Common myeloid progenitor, CD34-positive (primary cell): Measurements from ENCODE around the gene NUDT12. TPM values are rescaled to one million over a fixed set of nuclear protein-coding genes. Genes with fewer than 3 reads are reported as not detected.

ENCODE experiments used
- CTCF ChIA-PET: fragments of 350-600 bp; sonication (Branson Sonifier 250); formaldehyde crosslinking; loops from one replicate; lab custom pipeline; 2021; ENCODE audit warnings: antibody characterized with exemption; lab: Charles Lee
- POLR2A ChIA-PET: fragments of 350-600 bp; sonication (Branson Sonifier 250); formaldehyde crosslinking; loops from one replicate; lab custom pipeline; 2021; ENCODE audit warnings: antibody characterized with exemption; lab: Charles Lee
- DNase-seq, 3 donors: peaks; one replicate each; pipeline versions ENCODE4 v3.0.0 to v3.0.0-alpha.2; 2013
- H3K27ac ChIP-seq, 2 experiments: 1 replicate in 1 of 2; 2 replicates in 1 of 2; pipeline ENCODE4 v1.7.0; 2013; ENCODE audit warnings: inconsistent platforms in 2 of 2, low read length in 2 of 2, mild to moderate bottlenecking in 2 of 2, low read depth in 1 of 2, moderate library complexity in 1 of 2; ENCODE audit not compliant: severe bottlenecking in 2 of 2, insufficient read depth in 1 of 2, poor library complexity in 1 of 2
- H3K27me3 ChIP-seq, 5 experiments: replicated peaks in 2 of 5; 1 replicate in 3 of 5; 2 replicates in 2 of 5; pipeline versions ENCODE4 v1.6.1 to v1.7.0; 2013; ENCODE audit warnings: low read length in 4 of 5, mild to moderate bottlenecking in 2 of 5, moderate library complexity in 2 of 5, inconsistent platforms in 1 of 5; ENCODE audit not compliant: insufficient read depth in 5 of 5, control insufficient read depth in 4 of 5
- H3K36me3 ChIP-seq, 4 experiments: 1 replicate in 2 of 4; 2 replicates in 2 of 4; pipeline versions ENCODE4 v1.6.1 to v1.7.0; 2013; ENCODE audit warnings: low read length in 3 of 4, control low read depth in 1 of 4, mild to moderate bottlenecking in 1 of 4; ENCODE audit not compliant: control insufficient read depth in 4 of 4, insufficient read depth in 4 of 4
- H3K4me1 ChIP-seq, 4 experiments: 1 replicate in 3 of 4; 2 replicates in 1 of 4; pipeline versions ENCODE4 v1.6.1 to v1.7.1; 2013; ENCODE audit warnings: low read length in 3 of 4, mild to moderate bottlenecking in 3 of 4, control low read depth in 1 of 4, inconsistent platforms in 1 of 4, moderate library complexity in 1 of 4; ENCODE audit not compliant: control insufficient read depth in 4 of 4, insufficient read depth in 4 of 4; ENCODE audit errors: control extremely low read depth in 1 of 4
- H3K4me3 ChIP-seq, 7 experiments: 1 replicate in 4 of 7; 2 replicates in 3 of 7; pipeline versions ENCODE4 v1.5.1 to v1.7.0; 2013; ENCODE audit warnings: mild to moderate bottlenecking in 7 of 7, low read length in 6 of 7, moderate library complexity in 6 of 7, inconsistent platforms in 2 of 7, low read depth in 2 of 7, control low read depth in 1 of 7; ENCODE audit not compliant: insufficient read depth in 4 of 7, control insufficient read depth in 1 of 7; ENCODE audit errors: extremely low read depth in 1 of 7
- H3K9me3 ChIP-seq, 5 experiments: 1 replicate in 4 of 5; 2 replicates in 1 of 5; pipeline versions ENCODE4 v1.6.1 to v1.7.1; 2013; ENCODE audit warnings: low read length in 4 of 5, mild to moderate bottlenecking in 2 of 5, inconsistent platforms in 1 of 5, low read depth in 1 of 5, moderate library complexity in 1 of 5; ENCODE audit not compliant: control insufficient read depth in 4 of 5, insufficient read depth in 2 of 5; ENCODE audit errors: control extremely low read depth in 1 of 5
- WGBS: methylation state at CpG from one replicate; pipeline ENCODE4 v1.1.5; 2013; ENCODE audit not compliant: insufficient coverage; 5-methylcytosine and 5-hydroxymethylcytosine counted together
- polyA plus RNA-seq: library from polyadenylated mRNA; unstranded; fragments of 120-200 nt; gene quantifications from one replicate; pipeline ENCODE4 v1.2.1, GENCODE V29; 2013

NUDT12 gene
- 8.7 TPM for polyA plus RNA-seq

DNA sequence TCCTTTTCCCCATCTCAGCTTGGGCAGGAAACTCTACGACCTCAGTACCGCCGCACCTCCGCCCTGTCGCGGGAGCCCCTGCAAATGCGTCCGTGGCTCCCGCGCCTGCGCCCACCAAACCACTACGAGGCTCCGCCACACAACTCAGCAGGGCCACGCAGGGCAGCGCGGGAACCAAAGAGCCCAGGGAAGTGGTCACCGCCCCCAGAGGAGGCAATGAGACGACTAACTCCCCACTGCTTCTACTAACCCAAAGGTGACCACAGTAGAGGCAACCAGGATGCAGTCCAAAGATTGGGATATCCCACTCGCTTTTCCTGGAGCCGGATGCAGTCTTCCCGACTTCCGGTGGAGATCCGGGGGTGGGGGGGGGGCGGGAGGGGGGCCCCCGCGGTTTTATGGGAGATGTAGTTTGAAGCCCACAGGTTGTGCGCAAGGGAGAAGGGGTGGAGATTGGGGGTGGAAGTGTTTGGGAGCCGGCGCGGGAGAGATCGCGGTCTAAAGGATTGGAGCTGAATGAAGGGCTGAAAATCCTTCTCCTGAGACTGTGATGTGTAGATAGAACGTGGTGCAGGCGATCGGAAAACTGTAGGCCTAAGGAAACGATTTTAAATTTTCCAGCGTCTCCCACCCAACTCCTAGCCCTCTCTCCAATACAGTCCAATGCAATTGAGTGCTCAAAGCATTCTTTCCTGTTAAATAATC is at the start of gene NUDT12:
TSS of gene NUDT12 (minus strand) at position 337 of the 705 bp plus-strand sequence. CDS start 2,541 bp downstream, outside the sequence.
- Histone ChIP-seq H3K9me3 (no peaks in the 10 kb centered on the region), H3K36me3 (no peaks in the 10 kb centered on the region), H3K27ac (peak within 1 kb of the TSS in 1 of 2 experiments; percentile 68), H3K4me3 (peak within 1 kb of the TSS; percentile 51 to 89 (median 80)), H3K27me3 (no peaks in the 10 kb centered on the region), H3K4me1 (peaks cover 6 to 16% (median 7%) of the 10 kb centered on the region in 4 experiments)
- CTCF ChIA-PET = interaction anchor here (0.6 to 2.6 kb wide), 3 partner anchors 8 to 25 kb away, joined by 3 to 7 read pairs (median 4); no protein-coding TSS in a partner anchor
- POLR2A ChIA-PET = no interaction called here
- DNase-seq = peak; percentile 80 to 92 (median 89)
- 4% methylated on average over 4 of the region's 37 CpGs for WGBS

DNA sequence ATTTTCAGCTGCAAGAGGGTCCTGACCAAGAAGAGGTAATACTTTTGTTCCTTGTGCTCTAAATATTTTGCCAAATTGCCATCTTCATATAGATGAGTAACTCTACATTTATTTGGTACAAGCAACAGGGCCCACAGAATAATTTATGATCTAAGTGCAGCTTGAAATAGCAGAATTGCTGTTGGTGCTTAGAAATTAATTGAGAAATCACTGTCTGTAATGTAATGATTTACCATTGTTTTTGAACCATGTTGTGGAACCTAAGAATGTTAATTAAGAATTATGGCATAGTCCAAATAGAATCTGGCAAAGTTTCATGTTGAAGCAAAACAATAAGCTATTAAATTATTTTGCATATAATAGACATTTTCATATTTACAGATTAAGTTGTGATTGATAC is 44.8 kb upstream of the NUDT12 start:
- Histone ChIP-seq H3K4me1 (no peaks in the 10 kb centered on the region), H3K27ac (no peak overlapping the region), H3K9me3 (no peaks in the 10 kb centered on the region), H3K27me3 (no peaks in the 10 kb centered on the region), H3K4me3 (no peak overlapping the region), H3K36me3 (no peaks in the 10 kb centered on the region)
- ChIA-PET POLR2A (no interaction called here), CTCF (interaction anchor here (1.0 to 1.5 kb wide), 2 partner anchors 22 to 25 kb away, joined by 3 to 4 read pairs; no protein-coding TSS in a partner anchor)
- no peak for DNase-seq

DNA sequence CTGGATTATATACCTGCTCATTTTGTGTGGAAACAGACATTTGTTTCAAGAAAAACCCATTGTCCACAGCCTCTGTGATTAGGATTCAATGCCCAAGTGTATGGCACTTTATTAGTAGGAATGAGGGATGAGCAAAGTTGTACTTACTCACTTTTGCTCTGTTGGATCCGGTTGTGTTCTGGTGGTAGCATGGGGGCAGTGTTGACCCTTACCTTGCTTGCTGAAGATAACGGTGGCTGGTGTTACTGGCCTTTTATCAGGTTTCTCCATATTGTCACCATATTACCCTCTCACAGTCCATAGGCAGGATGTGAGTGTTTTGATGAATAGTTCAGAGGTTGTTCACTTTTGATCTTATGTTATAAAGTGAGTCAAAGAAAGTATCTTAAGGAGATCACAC is 42.7 kb upstream of the NUDT12 start:
- ChIA-PET POLR2A (no interaction called here), CTCF (no interaction called here)
- no CpG with 5 or more reads among the region's 2 CpGs for WGBS
- DNase-seq = no peak
- no peak overlapping the region for H3K27ac ChIP-seq
- no peak overlapping the region for H3K4me3 ChIP-seq
- H3K36me3 ChIP-seq = no peaks in the 10 kb centered on the region
- no peaks in the 10 kb centered on the region for H3K9me3 ChIP-seq
- no peaks in the 10 kb centered on the region for H3K4me1 ChIP-seq
- H3K27me3 ChIP-seq = no peaks in the 10 kb centered on the region

DNA sequence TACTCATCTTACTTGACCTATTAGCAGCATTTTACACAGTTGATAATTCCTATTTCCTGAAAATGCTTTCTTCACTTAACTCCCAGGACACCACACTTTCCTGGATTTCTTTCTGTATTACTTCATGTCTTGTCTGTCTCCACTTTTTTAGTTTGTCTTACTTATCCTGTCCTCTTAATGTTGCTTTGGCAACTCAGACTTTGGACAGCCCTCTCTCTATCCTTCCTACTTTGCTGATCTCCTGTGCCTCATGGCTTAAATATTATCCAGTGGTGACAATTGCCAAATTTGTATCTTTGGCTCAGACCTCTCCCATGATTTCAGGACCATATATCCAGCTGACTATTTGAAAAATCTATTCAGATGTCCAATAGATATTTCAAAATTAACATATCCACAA is 39.8 kb upstream of the NUDT12 start:
- H3K27ac ChIP-seq = no peak overlapping the region
- CTCF ChIA-PET = no interaction called here
- H3K4me3 ChIP-seq = no peak overlapping the region
- no peak for DNase-seq
- H3K4me1 ChIP-seq = no peaks in the 10 kb centered on the region
- H3K36me3 ChIP-seq = no peaks in the 10 kb centered on the region
- no peaks in the 10 kb centered on the region for H3K9me3 ChIP-seq
- POLR2A ChIA-PET = no interaction called here
- no peaks in the 10 kb centered on the region for H3K27me3 ChIP-seq

DNA sequence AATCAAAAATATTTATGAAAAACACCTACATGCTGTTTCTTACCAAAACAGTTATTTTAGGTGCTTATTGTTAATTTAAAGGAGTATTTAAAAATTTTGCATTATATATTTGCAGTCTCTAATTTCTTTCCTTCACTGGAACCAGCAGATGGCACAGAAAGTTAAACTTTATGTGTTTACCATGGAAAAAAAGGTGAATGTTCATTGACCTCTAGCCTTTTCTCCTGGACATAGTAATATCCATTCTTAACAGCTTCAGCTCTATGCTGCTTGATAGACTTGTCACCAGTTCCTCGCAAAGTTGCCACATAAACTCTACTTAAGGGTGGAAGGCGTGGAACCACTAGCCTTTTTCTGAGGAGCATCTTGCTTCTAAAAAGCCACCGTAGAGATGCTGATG is 38.7 kb upstream of the NUDT12 start:
- Histone ChIP-seq H3K4me3 (no peak overlapping the region), H3K9me3 (no peaks in the 10 kb centered on the region), H3K27ac (no peak overlapping the region), H3K27me3 (no peaks in the 10 kb centered on the region), H3K36me3 (no peaks in the 10 kb centered on the region), H3K4me1 (no peaks in the 10 kb centered on the region)
- ChIA-PET POLR2A (no interaction called here), CTCF (no interaction called here)
- WGBS = no CpG with 5 or more reads among the region's 3 CpGs
- no peak for DNase-seq

DNA sequence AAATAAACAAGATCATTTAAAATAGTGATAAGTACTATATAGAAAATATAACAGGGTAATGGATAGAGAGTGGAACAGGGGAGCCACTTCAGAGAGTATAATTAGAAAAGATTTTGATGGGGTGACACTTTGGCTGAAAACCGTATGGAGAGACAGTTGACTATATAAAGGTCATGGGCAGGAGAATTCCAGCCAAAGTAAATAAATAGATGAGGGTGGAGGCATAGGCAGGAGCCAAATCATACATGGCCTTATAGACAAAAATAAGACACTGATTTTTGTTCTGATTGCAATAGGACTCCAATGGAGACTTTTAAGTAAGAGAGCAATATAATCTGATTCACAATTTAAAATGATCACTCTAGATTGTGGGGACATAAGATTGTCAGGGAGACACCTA is 37.5 kb upstream of the NUDT12 start:
- ChIA-PET CTCF (no interaction called here), POLR2A (no interaction called here)
- WGBS = 100% methylated on average over 1 of the region's 1 CpG
- no peaks in the 10 kb centered on the region for H3K36me3 ChIP-seq
- DNase-seq = no peak
- H3K9me3 ChIP-seq = no peaks in the 10 kb centered on the region
- no peaks in the 10 kb centered on the region for H3K4me1 ChIP-seq
- H3K27me3 ChIP-seq = no peaks in the 10 kb centered on the region
- H3K4me3 ChIP-seq = no peak overlapping the region
- no peak overlapping the region for H3K27ac ChIP-seq

DNA sequence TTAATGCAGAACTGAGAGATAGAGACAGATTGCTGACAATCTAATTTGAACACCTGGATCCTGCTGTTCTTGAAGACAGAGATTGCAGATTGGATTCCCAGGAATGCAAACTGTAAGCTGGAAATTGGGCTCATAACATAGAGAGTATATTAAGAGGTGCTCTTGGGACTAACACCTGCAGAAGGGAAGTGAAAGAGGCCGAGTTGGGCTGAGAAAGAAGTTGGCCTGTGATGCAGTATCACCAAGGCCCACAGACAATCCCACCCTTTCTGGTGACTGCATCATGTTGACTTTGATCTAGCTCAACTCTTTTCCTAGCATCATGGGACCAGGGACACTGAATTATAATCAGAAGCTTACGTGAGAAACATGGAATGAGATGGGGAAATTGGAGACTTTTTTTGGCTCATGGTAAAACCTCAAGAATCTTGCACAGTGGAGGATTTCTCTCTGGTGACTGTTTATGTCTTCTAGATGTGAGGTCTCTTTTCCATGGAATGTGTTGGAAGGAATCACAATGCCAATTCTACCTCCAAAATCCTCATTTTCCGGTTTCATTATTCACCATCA is 36.5 kb upstream of the NUDT12 start:
- H3K4me3 ChIP-seq = no peak overlapping the region
- CTCF ChIA-PET = interaction anchor here (1.0 kb wide), 1 partner anchor 16 kb away, joined by 3 read pairs; no protein-coding TSS in a partner anchor
- H3K9me3 ChIP-seq = no peaks in the 10 kb centered on the region
- peaks cover 0 to 2% (median 0%) of the 10 kb centered on the region in 5 experiments for H3K27me3 ChIP-seq
- H3K4me1 ChIP-seq = no peaks in the 10 kb centered on the region
- no peak overlapping the region for H3K27ac ChIP-seq
- POLR2A ChIA-PET = interaction anchor here (0.5 kb wide), 1 partner anchor 10 kb away, joined by 5 read pairs; no protein-coding TSS in a partner anchor
- DNase-seq = no peak
- WGBS = 93% methylated on average over 2 of the region's 3 CpGs
- no peaks in the 10 kb centered on the region for H3K36me3 ChIP-seq
